ENCODE measurements around the gene HS2ST1. TPM values are rescaled to one million over a fixed set of nuclear protein-coding genes. Genes with fewer than 3 reads are reported as not detected.

Gene HS2ST1
- polyA plus RNA-seq, 2 of the 4 experiments (the other 2 are of a cell fraction), result 15.7 to 26.7 TPM

GRCh38 chr1:87039096-87039495, 124.7 kb downstream of the HS2ST1 start:
- DNase-seq (ENCODE audit: low read depth in 1 of 2, low spot score in 1 of 2) (no peak), FAIRE-seq (no peak), ATAC-seq (no peak)
- ChIA-PET CTCF (no interaction called here), POLR2A (no interaction called here)
- TF ChIP-seq CBX2 (IDR thresholded peaks at IDR 0.05; ENCODE audit: borderline replicate concordance, low read depth) (no peak), REST (IDR thresholded peaks at IDR 0.05) (no peak), POLR2AphosphoS2 (conservative IDR thresholded peaks at IDR 0.05; ENCODE audit: low read length) (no peak), MYC (IDR thresholded peaks at IDR 0.05; ENCODE audit: borderline replicate concordance, low read length) (no peak), PHF8 (IDR thresholded peaks at IDR 0.05; ENCODE audit: borderline replicate concordance, low read depth) (no peak), ATOH8 (CRISPR knock-in tag; IDR thresholded peaks at IDR 0.05; ENCODE audit: low read depth) (no peak), ZC3H11A (IDR thresholded peaks at IDR 0.05) (no peak), CHD2 (IDR thresholded peaks at IDR 0.05; ENCODE audit: low read length, partially characterized antibody) (no peak), CHD4 (IDR thresholded peaks at IDR 0.05; ENCODE audit: borderline replicate concordance) (no peak)
- WGBS (ENCODE audit: missing lambda C conversion rate), result 97% methylated on average over 3 of the region's 3 CpGs
- no peaks in the 10 kb centered on the region for H3K4me1 ChIP-seq
- no peak overlapping the region for H3K27ac ChIP-seq
- no peak overlapping the region for H3K4me2 ChIP-seq
- H3K4me3 ChIP-seq, result no peak overlapping the region
- H3K9me3 ChIP-seq, result no peaks in the 10 kb centered on the region

GRCh38 chr1:87042111-87042811, 127.8 kb downstream of the HS2ST1 start:
- FAIRE-seq, result no peak
- CTCF ChIA-PET, result no interaction called here
- WGBS (ENCODE audit: missing lambda C conversion rate), result 88% methylated on average over 4 of the region's 4 CpGs

GRCh38 chr1:87044424-87044823, 130.0 kb downstream of the HS2ST1 start:
- FAIRE-seq (no peak), DNase-seq (ENCODE audit: low read depth in 1 of 2, low spot score in 1 of 2) (no peak), ATAC-seq (no peak)
- Histone ChIP-seq H3K4me2 (no peak overlapping the region), H3K4me1 (no peaks in the 10 kb centered on the region), H3K27ac (no peak overlapping the region), H3K4me3 (no peak overlapping the region), H3K9me3 (0 out of 3 replicates have a peak, but pooled peaks cover 4% of the 10 kb centered on the region)
- no peak for TF ChIP-seq CHD4 (IDR thresholded peaks at IDR 0.05; ENCODE audit: borderline replicate concordance)
- TF ChIP-seq JUN (IDR thresholded peaks at IDR 0.05), result no peak
- TF ChIP-seq NR3C1 (IDR thresholded peaks at IDR 0.05), result no peak
- no peak for TF ChIP-seq FOSB (CRISPR knock-in tag; IDR thresholded peaks at IDR 0.05)
- no peak for TF ChIP-seq RNF2 (IDR thresholded peaks at IDR 0.05; ENCODE audit: borderline replicate concordance, low read depth)
- no peak for TF ChIP-seq MAX (IDR thresholded peaks at IDR 0.05)
- ChIA-PET POLR2A (no interaction called here), CTCF (no interaction called here)

More at GRCh38 chr1:87042111-87042811, 127.8 kb downstream of the HS2ST1 start:
- ATAC-seq, result no peak
- no peak for TF ChIP-seq USF2 (IDR thresholded peaks at IDR 0.05)
- no peak for TF ChIP-seq EHMT2 (IDR thresholded peaks at IDR 0.05; ENCODE audit: low read depth)
- Histone ChIP-seq H3K4me1 (no peaks in the 10 kb centered on the region), H3K4me2 (no peak overlapping the region), H3K9me3 (no peaks in the 10 kb centered on the region), H3K4me3 (no peak overlapping the region), H3K27ac (no peak overlapping the region)
- POLR2A ChIA-PET, result no interaction called here
- no peak for DNase-seq (ENCODE audit: low read depth in 1 of 2, low spot score in 1 of 2)
